Naive thymus-derived CD4-positive, alpha-beta T cell (primary cell): ENCODE measurements around the gene HAPSTR1. TPM values are rescaled to one million over a fixed set of nuclear protein-coding genes. Genes with fewer than 3 reads are reported as not detected.

ENCODE experiments used
- ATAC-seq: fragments of 150-1000 bp; cut with Tn5 transposase; 2 replicates; pipeline ENCODE4 v1.10.0; 2021; ENCODE audit warnings: mild to moderate bottlenecking, moderate library complexity
- CTCF ChIA-PET: fragments of 350-600 bp; sonication (Branson Sonifier 250); formaldehyde crosslinking; loops from one replicate; lab custom pipeline; 2021; ENCODE audit warnings: antibody characterized with exemption; lab: Charles Lee
- POLR2A ChIA-PET: fragments of 350-600 bp; sonication (Branson Sonifier 250); formaldehyde crosslinking; loops from one replicate; lab custom pipeline; 2021; ENCODE audit warnings: antibody characterized with exemption, inconsistent platforms; lab: Charles Lee
- DNase-seq, 9 donors: peaks; one replicate each; pipeline versions ENCODE4 v3.0.0 to v3.0.0-alpha.2; 2020 to 2022; ENCODE audit warnings: mixed read lengths in 1 of 9
- H3K27ac ChIP-seq: one replicate; pipeline ENCODE4 v1.7.0; 2013; ENCODE audit warnings: mild to moderate bottlenecking, low read depth, low read length, moderate library complexity
- H3K27me3 ChIP-seq, 2 donors: one replicate each; pipeline ENCODE4 v1.7.0; 2013; ENCODE audit warnings: low read length in 2 of 2, mild to moderate bottlenecking in 2 of 2, moderate library complexity in 2 of 2; ENCODE audit not compliant: control insufficient read depth in 2 of 2, insufficient read depth in 2 of 2
- H3K36me3 ChIP-seq, 3 experiments: 1 replicate in 2 of 3; 2 replicates in 1 of 3; pipeline ENCODE4 v1.7.0; 2013; ENCODE audit warnings: low read length in 3 of 3, mild to moderate bottlenecking in 3 of 3, moderate library complexity in 1 of 3; ENCODE audit not compliant: insufficient read depth in 3 of 3, control insufficient read depth in 2 of 3
- H3K4me1 ChIP-seq, 2 donors: one replicate each; pipeline ENCODE4 v1.7.0; 2013; ENCODE audit warnings: low read length in 2 of 2, mild to moderate bottlenecking in 2 of 2, moderate library complexity in 1 of 2; ENCODE audit not compliant: control insufficient read depth in 2 of 2, insufficient read depth in 2 of 2
- H3K4me3 ChIP-seq: 2 replicates; pipeline ENCODE4 v1.7.0; 2013; ENCODE audit warnings: mild to moderate bottlenecking, low read length
- H3K9me3 ChIP-seq, 3 experiments: 1 replicate in 2 of 3; 2 replicates in 1 of 3; pipeline ENCODE4 v1.7.0; 2013; ENCODE audit warnings: low read length in 3 of 3; ENCODE audit not compliant: control insufficient read depth in 2 of 3
- H3K27ac Mint-ChIP-seq, 9 donors: one replicate each; pipeline ENCODE4 v1.8.0; 2020 to 2022; ENCODE audit warnings: mixed read lengths in 9 of 9, mild to moderate bottlenecking in 8 of 9, moderate library complexity in 5 of 9, inconsistent platforms in 2 of 9
- H3K27me3 Mint-ChIP-seq, 5 donors: one replicate each; pipeline ENCODE4 v1.8.0; 2021 to 2022; ENCODE audit warnings: mixed read lengths in 5 of 5, mild to moderate bottlenecking in 1 of 5
- H3K36me3 Mint-ChIP-seq, 5 donors: one replicate each; pipeline ENCODE4 v1.8.0; 2020 to 2022; ENCODE audit warnings: mixed read lengths in 5 of 5, mild to moderate bottlenecking in 3 of 5, inconsistent platforms in 1 of 5
- H3K4me1 Mint-ChIP-seq, 7 donors: one replicate each; pipeline ENCODE4 v1.8.0; 2020 to 2022; ENCODE audit warnings: mixed read lengths in 7 of 7, mild to moderate bottlenecking in 3 of 7, inconsistent platforms in 1 of 7
- H3K4me3 Mint-ChIP-seq, 10 donors: one replicate each; pipeline ENCODE4 v1.8.0; 2020 to 2022; ENCODE audit warnings: mild to moderate bottlenecking in 10 of 10, mixed read lengths in 10 of 10, moderate library complexity in 6 of 10, inconsistent platforms in 2 of 10
- H3K9me3 Mint-ChIP-seq, 11 donors: one replicate each; pipeline ENCODE4 v1.8.0; 2020 to 2022; ENCODE audit warnings: mixed read lengths in 11 of 11, mild to moderate bottlenecking in 4 of 11, inconsistent platforms in 1 of 11, moderate library complexity in 1 of 11
- intact Hi-C, 2 donors: fragments of 100-400 bp; cut with micrococcal nuclease; formaldehyde crosslinking; loops; one replicate each; pipeline ENCODE4 v1.15.1; 2023
- polyA plus RNA-seq, 2 donors: library from polyadenylated mRNA; unstranded; fragments of 300-500 nt; fragmentation: Illumina TruSeq; gene quantifications; one replicate each; pipeline ENCODE4 v1.2.3, GENCODE V29; 2021
- total RNA-seq, 6 experiments: library from RNA in 5 of 6; stranded (reverse) in 5 of 6; gene quantifications; 1 replicate in 5 of 6; 2 replicates in 1 of 6; pipeline ENCODE4 v1.2.3 and lab custom pipeline; 2021 to 2026

Gene HAPSTR1
- total and polyA plus RNA-seq, 7 experiments from 2014 or later: 11.4 to 136 (median 83.6) TPM

DNA sequence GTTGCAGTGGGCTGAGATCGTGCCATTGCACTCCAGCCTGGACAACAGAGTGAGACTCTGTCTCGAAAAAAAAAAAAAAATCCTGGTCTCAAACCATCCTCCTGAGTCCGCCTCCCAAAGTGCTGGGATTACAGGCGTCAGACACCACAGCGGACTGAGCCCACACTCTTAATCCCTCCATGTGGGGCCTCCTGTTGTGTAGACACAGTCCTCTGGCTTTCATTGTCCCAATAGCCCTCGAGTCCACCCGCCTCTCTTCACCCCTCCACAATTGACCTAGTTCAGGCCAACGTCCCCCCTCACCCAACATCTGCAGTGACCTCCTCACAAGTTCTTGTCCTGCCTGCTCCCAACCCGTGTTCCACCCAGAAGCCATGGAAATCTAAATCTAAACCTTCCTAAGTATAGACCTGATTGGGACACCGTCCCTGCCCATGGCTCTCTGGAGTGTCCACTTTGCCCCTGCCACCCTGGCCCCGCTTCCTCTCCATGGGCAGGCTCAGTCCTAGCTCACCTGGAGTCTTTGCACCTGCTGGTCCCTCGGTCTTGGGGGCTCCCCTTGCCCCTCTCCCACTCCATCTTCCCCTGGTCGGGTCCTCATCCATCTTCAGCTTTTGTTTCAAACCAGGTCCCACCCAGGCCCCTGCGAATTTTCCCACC, 46.7 kb downstream of the HAPSTR1 start:
- Mint-ChIP-seq H3K4me3 (no peak overlapping the region), H3K36me3 (peaks cover 0 to 10% (median 0%) of the 10 kb centered on the region in 5 donors), H3K4me1 (peaks cover 15 to 29% (median 20%) of the 10 kb centered on the region in 7 donors), H3K27ac (peak overlapping the region in 1 of 9 donors; percentile 30), H3K9me3 (no peaks in the 10 kb centered on the region), H3K27me3 (peaks cover 0 to 12% (median 10%) of the 10 kb centered on the region in 5 donors)
- no peaks in the 10 kb centered on the region for H3K27me3 ChIP-seq
- DNase-seq (no peak), ATAC-seq (no peak)
- POLR2A ChIA-PET: interaction anchor here (1.4 kb wide), 1 partner anchor 46 kb away, joined by 7 read pairs; the partner anchor contains the start of gene HAPSTR1
- no peaks in the 10 kb centered on the region for H3K36me3 ChIP-seq
- H3K4me3 ChIP-seq: no peak overlapping the region
- H3K9me3 ChIP-seq: no peaks in the 10 kb centered on the region
- peaks cover 0 to 9% of the 10 kb centered on the region in 2 donors for H3K4me1 ChIP-seq
- CTCF ChIA-PET: interaction anchor here (0.6 to 1.3 kb wide), 3 partner anchors 12 to 167 kb away, joined by 3 to 4 read pairs (median 3); no protein-coding TSS in a partner anchor
- intact Hi-C loops: loop anchor here in 1 of 2 donors (2.0 to 10.0 kb wide), 3 partner anchors 176 to 571 kb away; partner anchors contain the start of genes ABAT and USP7
- H3K27ac ChIP-seq: no peak overlapping the region

DNA sequence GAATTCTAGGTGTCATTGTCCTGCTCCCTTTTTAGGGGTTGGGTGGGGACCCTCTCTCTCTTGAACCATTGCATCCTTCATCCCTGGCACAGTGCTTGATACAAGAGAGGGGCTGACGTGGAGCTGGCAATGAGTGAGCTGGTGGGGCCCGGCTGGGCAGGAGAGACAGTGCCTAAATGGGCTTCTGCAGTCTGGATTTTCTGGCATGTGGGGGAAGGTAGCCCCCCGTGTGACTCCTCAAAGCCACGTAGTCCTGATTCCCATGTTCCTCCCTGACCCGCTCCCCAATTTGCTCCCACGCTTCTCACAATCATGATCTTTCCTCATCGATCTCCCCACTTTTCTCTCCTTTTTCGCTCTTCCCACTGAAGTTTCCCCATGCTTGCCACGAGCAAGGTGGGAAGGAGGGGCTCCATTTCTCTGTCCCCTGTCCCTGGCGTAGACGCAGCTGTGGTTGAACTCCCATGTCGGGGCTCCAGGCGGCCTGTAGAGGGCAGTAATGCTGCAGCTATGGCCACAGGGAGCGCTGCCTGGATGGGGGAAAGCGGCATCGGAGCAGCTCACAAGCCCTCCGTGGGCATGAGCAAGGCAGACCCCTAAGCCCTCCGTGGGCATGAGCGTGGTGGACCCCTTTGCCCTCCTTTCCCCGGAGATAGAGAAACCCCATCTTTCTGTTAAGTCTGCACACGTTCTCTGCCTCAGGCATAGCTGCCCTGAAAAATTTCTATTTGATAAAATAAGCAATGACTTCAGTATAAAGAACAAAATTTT, 47.5 kb downstream of the HAPSTR1 start:
- H3K4me3 ChIP-seq: no peak overlapping the region
- POLR2A ChIA-PET: interaction anchor here (1.4 kb wide), 1 partner anchor 47 kb away, joined by 7 read pairs; the partner anchor contains the start of gene HAPSTR1

DNA sequence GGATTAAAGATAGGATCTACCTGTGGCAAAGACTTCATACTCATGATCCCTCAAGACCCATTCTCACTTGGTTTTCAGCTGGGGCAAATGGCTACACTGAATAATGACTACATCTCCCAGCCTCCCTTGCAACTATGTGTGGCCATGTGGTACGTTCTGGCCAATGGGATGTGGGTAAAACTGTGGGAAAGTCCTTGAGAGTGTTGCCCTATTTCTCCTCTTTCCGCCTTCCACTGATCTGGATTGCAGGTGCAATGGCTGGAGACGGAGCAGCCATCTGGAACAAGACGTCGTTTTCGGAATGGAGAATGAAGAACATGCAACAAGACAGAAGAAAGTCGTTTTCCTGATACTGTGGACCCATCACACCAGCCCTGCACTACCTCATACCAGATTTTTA, 48.5 kb downstream of the HAPSTR1 start:
- ATAC-seq: peak; percentile 56

More for the DNA sequence above, 47.5 kb downstream of the HAPSTR1 start:
- Mint-ChIP-seq H3K27ac (peak overlapping the region in 4 of 9 donors; percentile 1 to 88 (median 8)), H3K27me3 (peaks cover 0 to 12% (median 10%) of the 10 kb centered on the region in 5 donors), H3K9me3 (no peaks in the 10 kb centered on the region), H3K4me1 (peaks cover 15 to 29% (median 20%) of the 10 kb centered on the region in 7 donors), H3K4me3 (peak overlapping the region in 6 of 10 donors; percentile 15 to 69 (median 30)), H3K36me3 (peaks cover 0 to 10% (median 0%) of the 10 kb centered on the region in 5 donors)
- DNase-seq (peak; percentile 16 to 69 (median 55)), ATAC-seq (peak; percentile 85)
- Histone ChIP-seq H3K4me1 (peaks cover 0 to 9% of the 10 kb centered on the region in 2 donors), H3K27ac (no peak overlapping the region), H3K9me3 (no peaks in the 10 kb centered on the region), H3K27me3 (no peaks in the 10 kb centered on the region), H3K36me3 (no peaks in the 10 kb centered on the region)
- CTCF ChIA-PET: interaction anchor here (0.6 to 1.3 kb wide), 6 partner anchors 9 to 168 kb away, joined by 3 to 5 read pairs (median 3); no protein-coding TSS in a partner anchor
- intact Hi-C loops: loop anchor here (1.0 to 10.0 kb wide), 4 partner anchors 177 to 572 kb away; partner anchors contain the start of genes ABAT (in 1 of the 2) and USP7 (in 1 of the 2)

More for the DNA sequence above, 48.5 kb downstream of the HAPSTR1 start:
- H3K9me3 ChIP-seq: no peaks in the 10 kb centered on the region
- no peak overlapping the region for H3K27ac ChIP-seq
- H3K4me1 Mint-ChIP-seq: peaks cover 15 to 24% (median 19%) of the 10 kb centered on the region in 7 donors
- H3K4me1 ChIP-seq: peaks cover 0 to 9% of the 10 kb centered on the region in 2 donors
- no peaks in the 10 kb centered on the region for H3K36me3 ChIP-seq
- H3K36me3 Mint-ChIP-seq: peaks cover 0 to 10% (median 0%) of the 10 kb centered on the region in 5 donors
- H3K4me3 Mint-ChIP-seq: peak overlapping the region in 3 of 10 donors; percentile 2 to 34 (median 31)
- H3K27ac Mint-ChIP-seq: no peak overlapping the region
- intact Hi-C loops: loop anchor here (1.0 to 10.0 kb wide), 4 partner anchors 178 to 573 kb away; partner anchors contain the start of genes ABAT (in 1 of the 2) and USP7 (in 1 of the 2)
- no peaks in the 10 kb centered on the region for H3K9me3 Mint-ChIP-seq
- no peak for DNase-seq
- POLR2A ChIA-PET: interaction anchor here (0.7 kb wide), 1 partner anchor 50 kb away, joined by 4 read pairs; no protein-coding TSS in a partner anchor
- peaks cover 0 to 16% (median 10%) of the 10 kb centered on the region in 5 donors for H3K27me3 Mint-ChIP-seq
- no peak overlapping the region for H3K4me3 ChIP-seq
- H3K27me3 ChIP-seq: no peaks in the 10 kb centered on the region
- CTCF ChIA-PET: no interaction called here

Other genes with a start within 250 kb of the HAPSTR1 start
- gene CARHSP1, start 222.6 kb upstream of the HAPSTR1 start, total RNA-seq: 100 to 1,000 TPM in 1 of 5 experiments, 10 to 100 TPM in 4; 29.6 to 123 (median 39.9) TPM
- 10 to 100 TPM; 24.9 to 32.7 TPM for gene CARHSP1, start 222.6 kb upstream of the HAPSTR1 start, polyA plus RNA-seq
- not detected for gene LITAFD, start 209.3 kb upstream of the HAPSTR1 start, total RNA-seq
- gene LITAFD, start 209.3 kb upstream of the HAPSTR1 start, polyA plus RNA-seq: not detected
- gene USP7, start 127.7 kb upstream of the HAPSTR1 start, total RNA-seq: 100 to 1,000 TPM; 175 to 261 (median 178) TPM
- gene USP7, start 127.7 kb upstream of the HAPSTR1 start, polyA plus RNA-seq: 1 to 10 TPM; 8.9 to 9.0 TPM